K562 (cell line): ENCODE results near the gene ITPR3. TPM values are rescaled to one million over a fixed set of nuclear protein-coding genes. Genes with fewer than 3 reads are reported as not detected.

Source experiments
- ARNT ChIP-seq, 2 experiments: fragments of 450-650 bp; IDR thresholded peaks; 2 replicates each; pipeline ENCODE4 v1.6.1; 2016; ENCODE audit warnings: mild to moderate bottlenecking in 1 of 2
- ASH1L ChIP-seq: fragments of 450-650 bp; IDR thresholded peaks from 2 replicates; pipeline ENCODE4 v1.6.1; 2018; ENCODE audit warnings: borderline replicate concordance, mild to moderate bottlenecking, low read depth; ENCODE audit not compliant: partially characterized antibody
- CTBP1 ChIP-seq: fragments of 450-650 bp; IDR thresholded peaks from 2 replicates; pipeline ENCODE4 v1.6.1; 2016; ENCODE audit warnings: borderline replicate concordance
- ELF2 ChIP-seq: fragments of 250-450 bp; sonication (Bioruptor Pico); IDR thresholded peaks from 2 replicates; pipeline ENCODE4 v1.5.0; 2021; ENCODE audit warnings: mild to moderate bottlenecking
- FOXA1 ChIP-seq: fragments of 450-650 bp; IDR thresholded peaks from 2 replicates; pipeline ENCODE4 v1.6.1; 2016; ENCODE audit warnings: mild to moderate bottlenecking, borderline replicate concordance
- FOXO4 ChIP-seq: fragments of 450-650 bp; formaldehyde crosslinking; IDR thresholded peaks from 2 replicates; pipeline ENCODE4 v1.4.0; 2020; ENCODE audit warnings: mild to moderate bottlenecking, moderate library complexity
- HINFP ChIP-seq: fragments of 450-650 bp; conservative IDR thresholded peaks from 2 replicates; pipeline ENCODE4 v1.6.1; 2016; ENCODE audit warnings: missing genetic modification characterization, low read depth, mild to moderate bottlenecking, control low read depth, missing compliant biosample characterization
- HSF4 ChIP-seq: fragments of 250-450 bp; sonication (Bioruptor Pico); IDR thresholded peaks from 2 replicates; pipeline ENCODE4 v2.1.2; 2022; ENCODE audit warnings: mild to moderate bottlenecking, moderate library complexity, borderline replicate concordance
- JUND ChIP-seq, 2 experiments: IDR thresholded peaks; 2 replicates in 1 of 2; 3 replicates in 1 of 2; pipeline ENCODE4 v1.6.1; 2011; ENCODE audit warnings: borderline replicate concordance in 2 of 2, low read depth in 2 of 2, low read length in 2 of 2, improper control_type of control experiment in 1 of 2, missing biosample characterization in 1 of 2, missing genetic modification characterization in 1 of 2, missing genetic modification reagents in 1 of 2
- NCOA2 ChIP-seq, 2 experiments: fragments of 450-650 bp; IDR thresholded peaks; 2 replicates each; pipeline ENCODE4 v1.6.1; 2018; ENCODE audit warnings: mild to moderate bottlenecking in 2 of 2, moderate library complexity in 1 of 2; ENCODE audit not compliant: partially characterized antibody in 2 of 2
- NFATC3 ChIP-seq: fragments of 450-650 bp; IDR thresholded peaks from 2 replicates; pipeline ENCODE4 v1.6.1; 2017; ENCODE audit warnings: mild to moderate bottlenecking
- RB1 ChIP-seq: fragments of 450-650 bp; IDR thresholded peaks from 2 replicates; pipeline ENCODE4 v1.6.1; 2017; ENCODE audit warnings: low read depth, mild to moderate bottlenecking
- RBM14 ChIP-seq: fragments of 200-400 bp; formaldehyde crosslinking; IDR thresholded peaks from 2 replicates; pipeline ENCODE4 v1.6.1; 2018; ENCODE audit warnings: low read depth, mild to moderate bottlenecking, low read length, moderate library complexity, borderline replicate concordance; ENCODE audit not compliant: insufficient read depth
- RBM17 ChIP-seq: fragments of 200-400 bp; formaldehyde crosslinking; IDR thresholded peaks from 2 replicates; pipeline ENCODE4 v1.6.1; 2017; ENCODE audit warnings: low read depth, mild to moderate bottlenecking, low read length, borderline replicate concordance
- RBM22 ChIP-seq: fragments of 200-400 bp; formaldehyde crosslinking; IDR thresholded peaks from 2 replicates; pipeline ENCODE4 v1.6.1; 2018; ENCODE audit warnings: low read length, low read depth; ENCODE audit not compliant: poor library complexity, severe bottlenecking
- SNRNP70 ChIP-seq: fragments of 200-400 bp; formaldehyde crosslinking; optimal IDR thresholded peaks from 2 replicates; pipeline ENCODE3; 2017; ENCODE audit warnings: low read depth, low read length
- ZFP36 ChIP-seq: fragments of 150-350 bp; IDR thresholded peaks from 2 replicates; pipeline ENCODE4 v1.6.1; 2018; ENCODE audit warnings: low read length, low read depth; ENCODE audit not compliant: partially characterized antibody
- polyA plus RNA-seq, 8 experiments: library from polyadenylated mRNA; depleted of rRNA in 4 of 8; stranded (reverse) in 5 of 8; unstranded in 3 of 8; fragments of >200 nt; fragmentation: Nextera tagmentation in 2 of 8; fragmentation: Illumina TruSeq in 1 of 8; extraction: Ambion mirVana in 2 of 8; extraction: Trizol in 1 of 8; gene quantifications; 2 replicates each; pipeline versions ENCODE4 v1.2.1 to v1.2.3, GENCODE V29; 2011 to 2014; ENCODE audit warnings: inconsistent platforms in 1 of 8, missing spikeins in 1 of 8
- total RNA-seq, 7 experiments: library from RNA; depleted of rRNA in 6 of 7; stranded (reverse); fragments of >200 nt in 6 of 7; fragmentation: Illumina TruSeq in 2 of 7; extraction: Trizol in 2 of 7; gene quantifications; 2 replicates each; pipeline versions ENCODE4 v1.2.1 to v1.2.3, GENCODE V29; 2011 to 2021; ENCODE audit warnings: low replicate concordance in 1 of 7
- TF ChIP-seq, protein P1 (sequence below): fragments of 250-450 bp; sonication (Bioruptor Pico); IDR thresholded peaks from 2 replicates; pipeline ENCODE4 v1.8.0; 2021; ENCODE audit warnings: borderline replicate concordance, mild to moderate bottlenecking, moderate library complexity; ENCODE audit not compliant: poor library complexity, severe bottlenecking
- TF ChIP-seq, protein P2 (sequence below): sonication (generic); formaldehyde crosslinking; IDR thresholded peaks from 2 replicates; pipeline ENCODE4 v1.8.0; 2022; ENCODE audit warnings: mild to moderate bottlenecking, low read depth, missing genetic modification reagents
- TF ChIP-seq, protein P3 (sequence below): sonication (generic); formaldehyde crosslinking; IDR thresholded peaks from 2 replicates; pipeline ENCODE4 v1.8.1; 2023; ENCODE audit warnings: mild to moderate bottlenecking, missing genetic modification reagents

Gene ITPR3
- total and polyA plus RNA-seq, 9 of the 15 experiments (the other 6 are each of a cell fraction or from before 2014, with no cell fraction given), result 0.39 to 35.7 (median 13.2) TPM

- TF ChIP-seq RBM22 (no peak), ZFP36 (no peak), NFATC3 (no peak), NCOA2 (IDR thresholded peaks at IDR 0.05; ENCODE audit: partially characterized antibody in 2 of 2) (no peak), RB1 (peak; percentile 40; the same call in 1 of the 2 replicates), SNRNP70 (no peak), ASH1L (no peak), ELF2 (CRISPR knock-in tag) (no peak), FOXA1 (no peak), ARNT (IDR thresholded peaks at IDR 0.05) (no peak), CTBP1 (peak; percentile 58; the same call in 1 of the 2 replicates), RBM14 (no peak), HINFP (tag) (no peak), RBM17 (no peak), FOXO4 (no peak), HSF4 (no peak), JUND (IDR thresholded peaks at IDR 0.05; ENCODE audit: borderline replicate concordance, low read depth, low read length) (0 out of 2 replicates have a peak, but pooled peaks have one; percentile 12), JUND (tag; IDR thresholded peaks at IDR 0.05; ENCODE audit: borderline replicate concordance, low read depth, low read length) (no peak)
- TF ChIP-seq, protein P1, sequence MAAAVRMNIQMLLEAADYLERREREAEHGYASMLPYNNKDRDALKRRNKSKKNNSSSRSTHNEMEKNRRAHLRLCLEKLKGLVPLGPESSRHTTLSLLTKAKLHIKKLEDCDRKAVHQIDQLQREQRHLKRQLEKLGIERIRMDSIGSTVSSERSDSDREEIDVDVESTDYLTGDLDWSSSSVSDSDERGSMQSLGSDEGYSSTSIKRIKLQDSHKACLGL, result no peak
- TF ChIP-seq, protein P2, sequence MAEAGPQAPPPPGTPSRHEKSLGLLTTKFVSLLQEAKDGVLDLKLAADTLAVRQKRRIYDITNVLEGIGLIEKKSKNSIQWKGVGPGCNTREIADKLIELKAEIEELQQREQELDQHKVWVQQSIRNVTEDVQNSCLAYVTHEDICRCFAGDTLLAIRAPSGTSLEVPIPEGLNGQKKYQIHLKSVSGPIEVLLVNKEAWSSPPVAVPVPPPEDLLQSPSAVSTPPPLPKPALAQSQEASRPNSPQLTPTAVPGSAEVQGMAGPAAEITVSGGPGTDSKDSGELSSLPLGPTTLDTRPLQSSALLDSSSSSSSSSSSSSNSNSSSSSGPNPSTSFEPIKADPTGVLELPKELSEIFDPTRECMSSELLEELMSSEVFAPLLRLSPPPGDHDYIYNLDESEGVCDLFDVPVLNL, result no peak
- TF ChIP-seq, protein P3, sequence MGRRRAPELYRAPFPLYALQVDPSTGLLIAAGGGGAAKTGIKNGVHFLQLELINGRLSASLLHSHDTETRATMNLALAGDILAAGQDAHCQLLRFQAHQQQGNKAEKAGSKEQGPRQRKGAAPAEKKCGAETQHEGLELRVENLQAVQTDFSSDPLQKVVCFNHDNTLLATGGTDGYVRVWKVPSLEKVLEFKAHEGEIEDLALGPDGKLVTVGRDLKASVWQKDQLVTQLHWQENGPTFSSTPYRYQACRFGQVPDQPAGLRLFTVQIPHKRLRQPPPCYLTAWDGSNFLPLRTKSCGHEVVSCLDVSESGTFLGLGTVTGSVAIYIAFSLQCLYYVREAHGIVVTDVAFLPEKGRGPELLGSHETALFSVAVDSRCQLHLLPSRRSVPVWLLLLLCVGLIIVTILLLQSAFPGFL (CRISPR knock-in tag), result no peak
These were observed 79.4 kb downstream of the ITPR3 start (continued) for GRCh38 chr6:33700391-33701050.
